ENCODE data around the gene RASSF8.

Gene RASSF8

DNA sequence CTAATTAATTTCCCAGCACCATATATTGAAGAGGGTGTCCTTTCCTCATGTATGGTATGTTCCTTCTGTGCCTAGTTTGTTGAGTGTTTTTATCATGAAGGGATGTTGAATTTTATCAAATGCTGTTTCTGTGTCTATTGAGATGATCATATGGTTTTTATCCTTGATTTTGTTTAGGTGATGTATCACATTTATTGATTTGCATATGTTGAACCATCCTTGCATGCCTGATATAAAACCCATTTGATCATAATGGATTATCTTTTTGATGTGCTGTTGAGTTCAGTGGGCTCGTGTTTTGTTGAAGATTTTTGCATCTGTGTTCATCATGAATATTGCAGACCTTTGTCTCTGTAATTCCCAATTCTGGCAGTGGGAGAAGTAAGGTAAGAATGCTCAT, 44.6 kb downstream of the RASSF8 start:
- TF ChIP-seq, protein P1, sequence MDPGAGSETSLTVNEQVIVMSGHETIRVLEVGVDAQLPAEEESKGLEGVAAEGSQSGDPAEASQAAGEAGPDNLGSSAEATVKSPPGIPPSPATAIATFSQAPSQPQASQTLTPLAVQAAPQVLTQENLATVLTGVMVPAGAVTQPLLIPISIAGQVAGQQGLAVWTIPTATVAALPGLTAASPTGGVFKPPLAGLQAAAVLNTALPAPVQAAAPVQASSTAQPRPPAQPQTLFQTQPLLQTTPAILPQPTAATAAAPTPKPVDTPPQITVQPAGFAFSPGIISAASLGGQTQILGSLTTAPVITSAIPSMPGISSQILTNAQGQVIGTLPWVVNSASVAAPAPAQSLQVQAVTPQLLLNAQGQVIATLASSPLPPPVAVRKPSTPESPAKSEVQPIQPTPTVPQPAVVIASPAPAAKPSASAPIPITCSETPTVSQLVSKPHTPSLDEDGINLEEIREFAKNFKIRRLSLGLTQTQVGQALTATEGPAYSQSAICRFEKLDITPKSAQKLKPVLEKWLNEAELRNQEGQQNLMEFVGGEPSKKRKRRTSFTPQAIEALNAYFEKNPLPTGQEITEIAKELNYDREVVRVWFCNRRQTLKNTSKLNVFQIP (CRISPR knock-in tag; IDR thresholded peaks at IDR 0.05; ENCODE audit: borderline replicate concordance, low read depth): no peak
- TF ChIP-seq GLIS3 (CRISPR knock-in tag; IDR thresholded peaks at IDR 0.05) (no peak), ESRRG (CRISPR knock-in tag; IDR thresholded peaks at IDR 0.05) (no peak), SNAI2 (CRISPR knock-in tag; IDR thresholded peaks at IDR 0.05) (no peak), TCF4 (CRISPR knock-in tag; IDR thresholded peaks at IDR 0.05; ENCODE audit: borderline replicate concordance) (no peak)
- TF ChIP-seq, protein P2, sequence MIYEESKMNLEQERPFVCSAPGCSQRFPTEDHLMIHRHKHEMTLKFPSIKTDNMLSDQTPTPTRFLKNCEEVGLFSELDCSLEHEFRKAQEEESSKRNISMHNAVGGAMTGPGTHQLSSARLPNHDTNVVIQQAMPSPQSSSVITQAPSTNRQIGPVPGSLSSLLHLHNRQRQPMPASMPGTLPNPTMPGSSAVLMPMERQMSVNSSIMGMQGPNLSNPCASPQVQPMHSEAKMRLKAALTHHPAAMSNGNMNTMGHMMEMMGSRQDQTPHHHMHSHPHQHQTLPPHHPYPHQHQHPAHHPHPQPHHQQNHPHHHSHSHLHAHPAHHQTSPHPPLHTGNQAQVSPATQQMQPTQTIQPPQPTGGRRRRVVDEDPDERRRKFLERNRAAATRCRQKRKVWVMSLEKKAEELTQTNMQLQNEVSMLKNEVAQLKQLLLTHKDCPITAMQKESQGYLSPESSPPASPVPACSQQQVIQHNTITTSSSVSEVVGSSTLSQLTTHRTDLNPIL (CRISPR knock-in tag; IDR thresholded peaks at IDR 0.05; ENCODE audit: low read depth): no peak
- no peak for ATAC-seq

DNA sequence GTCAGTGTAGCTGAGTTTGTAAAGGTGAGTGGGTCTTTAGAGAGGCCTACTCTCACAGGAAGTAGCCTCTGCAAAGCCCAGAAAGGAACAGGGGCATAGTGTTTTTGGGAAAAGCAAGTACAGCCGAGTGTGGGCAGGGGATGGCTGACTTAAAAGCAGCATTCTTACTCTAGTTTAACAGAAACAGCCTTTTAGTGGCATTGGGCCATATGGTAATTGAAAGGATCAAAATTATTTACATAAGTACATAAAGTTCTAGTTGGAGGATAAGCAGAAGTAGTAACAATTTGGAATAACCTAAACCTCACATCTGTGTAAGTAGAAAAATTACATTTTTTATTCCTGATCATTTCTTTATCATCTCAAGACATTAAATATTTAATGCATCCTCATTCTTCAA, 49.1 kb downstream of the RASSF8 start:
- ATAC-seq: no peak
- TF ChIP-seq ARNTL (CRISPR knock-in tag; IDR thresholded peaks at IDR 0.05; ENCODE audit: borderline replicate concordance, low read depth) (no peak), ZNF565 (CRISPR knock-in tag; conservative IDR thresholded peaks at IDR 0.05; ENCODE audit: low read depth) (no peak), ZNF8 (CRISPR knock-in tag; IDR thresholded peaks at IDR 0.05) (no peak), ZFP3 (CRISPR knock-in tag; IDR thresholded peaks at IDR 0.05) (no peak), ESRRG (CRISPR knock-in tag; IDR thresholded peaks at IDR 0.05) (no peak), ZFP30 (CRISPR knock-in tag; IDR thresholded peaks at IDR 0.05) (no peak)

GRCh38 chr12:26009593-26009992, 51.1 kb downstream of the RASSF8 start:
- TF ChIP-seq OSR1 (CRISPR knock-in tag; IDR thresholded peaks at IDR 0.05) (no peak), CSDC2 (CRISPR knock-in tag; IDR thresholded peaks at IDR 0.05) (no peak), TOX (CRISPR knock-in tag; IDR thresholded peaks at IDR 0.05; ENCODE audit: borderline replicate concordance) (no peak), RARB (CRISPR knock-in tag; IDR thresholded peaks at IDR 0.05) (no peak), ARNTL (CRISPR knock-in tag; IDR thresholded peaks at IDR 0.05; ENCODE audit: borderline replicate concordance, low read depth) (no peak), SNAI2 (CRISPR knock-in tag; IDR thresholded peaks at IDR 0.05) (no peak), ESRRG (CRISPR knock-in tag; IDR thresholded peaks at IDR 0.05) (no peak), ZNF565 (CRISPR knock-in tag; conservative IDR thresholded peaks at IDR 0.05; ENCODE audit: low read depth) (no peak), ZNF70 (CRISPR knock-in tag; IDR thresholded peaks at IDR 0.05) (no peak)
- ATAC-seq: no peak

DNA sequence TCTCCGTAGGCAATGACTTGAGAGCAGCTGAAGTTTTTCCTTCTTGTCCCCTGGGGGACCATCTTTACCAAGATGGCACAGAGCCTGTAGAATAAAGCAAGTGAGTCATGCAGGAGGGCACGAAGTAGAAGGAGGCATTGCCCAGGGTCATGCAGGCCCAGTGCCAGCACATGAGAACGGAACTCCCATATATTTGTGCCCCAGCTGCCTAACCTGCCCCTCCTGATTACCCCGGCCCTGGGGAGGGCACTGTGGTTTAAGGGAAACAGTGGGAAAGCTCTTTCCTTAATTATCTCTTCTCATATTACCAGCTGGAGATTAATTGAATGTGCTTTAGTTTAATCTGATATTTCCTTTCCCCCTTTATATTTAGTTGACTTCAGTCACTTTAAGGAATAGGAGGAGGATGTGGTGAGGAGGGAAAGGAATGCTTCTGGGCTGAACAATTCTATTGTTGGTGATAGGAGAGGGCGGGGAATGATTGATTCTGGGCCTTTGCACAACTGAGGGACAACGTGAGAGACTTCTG, 51.9 kb downstream of the RASSF8 start:
- peak; percentile 82 for ATAC-seq
- TF ChIP-seq OSR1 (CRISPR knock-in tag; IDR thresholded peaks at IDR 0.05): 0 out of 2 replicates have a peak, but pooled peaks have one; percentile 60
- no peak for TF ChIP-seq ZNF8 (CRISPR knock-in tag; IDR thresholded peaks at IDR 0.05)
- TF ChIP-seq TOX (CRISPR knock-in tag; IDR thresholded peaks at IDR 0.05; ENCODE audit: borderline replicate concordance): 0 out of 2 replicates have a peak, but pooled peaks have one; percentile 4
- no peak for TF ChIP-seq TCF4 (CRISPR knock-in tag; IDR thresholded peaks at IDR 0.05; ENCODE audit: borderline replicate concordance)
- no peak for TF ChIP-seq BACH2 (CRISPR knock-in tag; IDR thresholded peaks at IDR 0.05; ENCODE audit: borderline replicate concordance)

DNA sequence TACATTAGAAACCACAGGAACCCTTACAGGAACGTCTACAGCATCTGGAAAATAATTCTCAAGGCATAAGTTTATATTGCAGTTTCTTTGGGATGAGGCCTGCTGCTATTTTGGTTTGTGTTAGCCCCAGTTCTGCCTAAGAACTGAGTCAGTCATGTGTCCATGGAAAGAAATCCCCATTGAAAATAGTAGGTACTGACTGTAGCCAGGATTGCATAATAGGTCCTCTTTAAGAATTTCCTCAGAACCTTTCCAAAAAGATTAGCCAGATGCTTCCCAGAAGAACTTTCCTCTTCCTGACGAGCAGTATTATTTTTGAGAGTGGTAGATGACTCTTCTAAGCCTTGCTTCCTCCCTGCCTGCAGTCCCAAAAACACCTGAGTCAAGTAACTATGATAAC, 52.6 kb downstream of the RASSF8 start:
- ATAC-seq: peak; percentile 65; the same call in 2 of the 3 replicates
- TF ChIP-seq ZNF70 (CRISPR knock-in tag; IDR thresholded peaks at IDR 0.05) (no peak), PPARA (CRISPR knock-in tag; IDR thresholded peaks at IDR 0.05; ENCODE audit: borderline replicate concordance) (no peak), ZC3H10 (CRISPR knock-in tag; IDR thresholded peaks at IDR 0.05) (no peak), GLIS3 (CRISPR knock-in tag; IDR thresholded peaks at IDR 0.05) (no peak), CSDC2 (CRISPR knock-in tag; IDR thresholded peaks at IDR 0.05) (no peak), OSR1 (CRISPR knock-in tag; IDR thresholded peaks at IDR 0.05) (no peak), ZFP3 (CRISPR knock-in tag; IDR thresholded peaks at IDR 0.05) (no peak)
- TF ChIP-seq, protein P3, sequence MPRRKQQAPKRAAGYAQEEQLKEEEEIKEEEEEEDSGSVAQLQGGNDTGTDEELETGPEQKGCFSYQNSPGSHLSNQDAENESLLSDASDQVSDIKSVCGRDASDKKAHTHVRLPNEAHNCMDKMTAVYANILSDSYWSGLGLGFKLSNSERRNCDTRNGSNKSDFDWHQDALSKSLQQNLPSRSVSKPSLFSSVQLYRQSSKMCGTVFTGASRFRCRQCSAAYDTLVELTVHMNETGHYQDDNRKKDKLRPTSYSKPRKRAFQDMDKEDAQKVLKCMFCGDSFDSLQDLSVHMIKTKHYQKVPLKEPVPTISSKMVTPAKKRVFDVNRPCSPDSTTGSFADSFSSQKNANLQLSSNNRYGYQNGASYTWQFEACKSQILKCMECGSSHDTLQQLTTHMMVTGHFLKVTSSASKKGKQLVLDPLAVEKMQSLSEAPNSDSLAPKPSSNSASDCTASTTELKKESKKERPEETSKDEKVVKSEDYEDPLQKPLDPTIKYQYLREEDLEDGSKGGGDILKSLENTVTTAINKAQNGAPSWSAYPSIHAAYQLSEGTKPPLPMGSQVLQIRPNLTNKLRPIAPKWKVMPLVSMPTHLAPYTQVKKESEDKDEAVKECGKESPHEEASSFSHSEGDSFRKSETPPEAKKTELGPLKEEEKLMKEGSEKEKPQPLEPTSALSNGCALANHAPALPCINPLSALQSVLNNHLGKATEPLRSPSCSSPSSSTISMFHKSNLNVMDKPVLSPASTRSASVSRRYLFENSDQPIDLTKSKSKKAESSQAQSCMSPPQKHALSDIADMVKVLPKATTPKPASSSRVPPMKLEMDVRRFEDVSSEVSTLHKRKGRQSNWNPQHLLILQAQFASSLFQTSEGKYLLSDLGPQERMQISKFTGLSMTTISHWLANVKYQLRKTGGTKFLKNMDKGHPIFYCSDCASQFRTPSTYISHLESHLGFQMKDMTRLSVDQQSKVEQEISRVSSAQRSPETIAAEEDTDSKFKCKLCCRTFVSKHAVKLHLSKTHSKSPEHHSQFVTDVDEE (CRISPR knock-in tag; IDR thresholded peaks at IDR 0.05): no peak

All from SK-N-SH treated with all-trans-retinoic acid at 6 μM for 48 hours (cell line).